B cell (primary cell): Measurements from ENCODE around the gene GZMB. TPM values are rescaled to one million over a fixed set of nuclear protein-coding genes. Genes with fewer than 3 reads are reported as not detected.

Experiments used
- ATAC-seq: fragments of 200-7000 bp; cut with Tn5 transposase; one replicate; pipeline ENCODE4 v1.10.0; 2021; ENCODE audit warnings: low read depth, mild to moderate bottlenecking, moderate number of reproducible peaks, moderate library complexity
- CTCF ChIA-PET: fragments of 350-600 bp; sonication (Branson Sonifier 250); formaldehyde crosslinking; loops from one replicate; lab custom pipeline; 2021; ENCODE audit warnings: antibody characterized with exemption, inconsistent platforms; lab: Charles Lee
- POLR2A ChIA-PET: fragments of 350-600 bp; sonication (Branson Sonifier 250); formaldehyde crosslinking; loops from one replicate; lab custom pipeline; 2021; ENCODE audit warnings: antibody characterized with exemption; lab: Charles Lee
- DNase-seq: peaks from one replicate; pipeline ENCODE4 v3.0.0; 2013
- H2AFZ ChIP-seq: 2 replicates; pipeline ENCODE4 v1.6.1; 2012; ENCODE audit warnings: mild to moderate bottlenecking, low read depth, low read length; ENCODE audit not compliant: insufficient read depth, poor library complexity, severe bottlenecking
- H3K27ac ChIP-seq, 2 donors: 1 replicate in 1 of 2; 2 replicates in 1 of 2; pipeline ENCODE4 v1.5.1; 2012 to 2013; ENCODE audit warnings: low read length in 2 of 2, mild to moderate bottlenecking in 2 of 2, moderate library complexity in 1 of 2
- H3K27me3 ChIP-seq, 4 experiments: fragments of 200-600 bp in 1 of 4; sonication (generic) in 1 of 4; replicated peaks in 1 of 4; 1 replicate in 2 of 4; 2 replicates in 2 of 4; pipeline versions ENCODE4 v1.6.1 to v1.7.0; 2013 to 2016; ENCODE audit warnings: low read length in 3 of 4, mild to moderate bottlenecking in 2 of 4, mixed read lengths in 1 of 4, moderate library complexity in 1 of 4; ENCODE audit not compliant: insufficient read depth in 4 of 4, control insufficient read depth in 3 of 4; ENCODE audit errors: control extremely low read depth in 1 of 4
- H3K36me3 ChIP-seq, 2 experiments: replicated peaks in 1 of 2; 1 replicate in 1 of 2; 2 replicates in 1 of 2; pipeline versions ENCODE4 v1.6.1 to v1.7.1; 2013; ENCODE audit warnings: low read length in 1 of 2; ENCODE audit not compliant: insufficient read depth in 2 of 2, control insufficient read depth in 1 of 2; ENCODE audit errors: control extremely low read depth in 1 of 2, extremely low read depth in 1 of 2
- H3K4me1 ChIP-seq, 2 donors: fragments of 200-600 bp in 1 of 2; sonication (generic) in 1 of 2; 1 replicate in 1 of 2; 2 replicates in 1 of 2; pipeline versions ENCODE4 v1.5.1 to v1.6.1; 2013 to 2017; ENCODE audit warnings: low read length in 2 of 2; ENCODE audit not compliant: control insufficient read depth in 2 of 2, insufficient read depth in 2 of 2
- H3K4me2 ChIP-seq: replicated peaks from 2 replicates; pipeline ENCODE3; 2012; ENCODE audit warnings: mild to moderate bottlenecking, low read depth, low read length; ENCODE audit not compliant: poor library complexity, severe bottlenecking
- H3K4me3 ChIP-seq, 5 experiments: fragments of 200-600 bp in 1 of 5; sonication (generic) in 1 of 5; 1 replicate in 3 of 5; 2 replicates in 2 of 5; pipeline versions ENCODE4 v1.5.1 to v1.7.0; 2011 to 2016; ENCODE audit warnings: low read length in 4 of 5, mild to moderate bottlenecking in 4 of 5, low read depth in 2 of 5, control low read depth in 1 of 5, moderate library complexity in 1 of 5; ENCODE audit not compliant: insufficient read depth in 1 of 5; ENCODE audit errors: control extremely low read depth in 1 of 5, extremely low read depth in 1 of 5
- H3K79me2 ChIP-seq: fragments of 200-600 bp; sonication (generic); one replicate; pipeline ENCODE4 v1.6.0; 2016; ENCODE audit warnings: low read length; ENCODE audit not compliant: control insufficient read depth, insufficient read depth
- H3K9ac ChIP-seq: fragments of 200-600 bp; sonication (generic); 2 replicates; pipeline ENCODE4 v1.6.1; 2017; ENCODE audit warnings: mild to moderate bottlenecking, low read length, moderate library complexity
- H3K9me3 ChIP-seq, 3 donors: one replicate each; pipeline versions ENCODE4 v1.6.1 to v1.7.1; 2013; ENCODE audit warnings: low read length in 2 of 3; ENCODE audit not compliant: control insufficient read depth in 2 of 3, insufficient read depth in 1 of 3; ENCODE audit errors: control extremely low read depth in 1 of 3
- H4K20me1 ChIP-seq: 2 replicates; pipeline ENCODE4 v1.6.0; 2012; ENCODE audit warnings: mild to moderate bottlenecking, low read length; ENCODE audit not compliant: insufficient read depth, control insufficient read depth, poor library complexity, severe bottlenecking
- H3K27ac Mint-ChIP-seq: one replicate; pipeline ENCODE4 v1.8.0; 2021; ENCODE audit warnings: mixed read lengths
- H3K27me3 Mint-ChIP-seq: one replicate; pipeline ENCODE4 v1.8.0; 2021; ENCODE audit warnings: mixed read lengths
- H3K4me1 Mint-ChIP-seq: one replicate; pipeline ENCODE4 v1.8.0; 2021; ENCODE audit warnings: mixed read lengths
- H3K4me3 Mint-ChIP-seq: one replicate; pipeline ENCODE4 v1.8.0; 2021; ENCODE audit warnings: mixed read lengths
- H3K9me3 Mint-ChIP-seq: one replicate; pipeline ENCODE4 v1.8.0; 2022; ENCODE audit warnings: mixed read lengths; ENCODE audit not compliant: insufficient read depth
- CTCF ChIP-seq: fragments of 200-600 bp; IDR thresholded peaks from one replicate; pipeline ENCODE4 v1.8.0; 2022; ENCODE audit warnings: antibody characterized with exemption, mild to moderate bottlenecking
- EZH2 ChIP-seq: IDR thresholded peaks from 2 replicates; pipeline ENCODE4 v1.6.1; 2012; ENCODE audit warnings: borderline replicate concordance, low read depth, mild to moderate bottlenecking, moderate library complexity, low read length; ENCODE audit not compliant: insufficient read depth, poor library complexity, severe bottlenecking
- WGBS: methylation state at CpG from one replicate; pipeline ENCODE4 v1.1.5; 2013; ENCODE audit warnings: missing lambda C conversion rate; ENCODE audit not compliant: insufficient coverage; 5-methylcytosine and 5-hydroxymethylcytosine counted together
- intact Hi-C: fragments of 100-400 bp; cut with micrococcal nuclease; formaldehyde crosslinking; loops from one replicate; pipeline ENCODE4 v1.10.0; 2022
- polyA plus RNA-seq: library from polyadenylated mRNA; depleted of rRNA; stranded (reverse); fragments of >200 nt; gene quantifications from 2 replicates; pipeline ENCODE4 v1.2.3, GENCODE V29; 2012
- total RNA-seq, 2 donors: library from RNA; stranded (reverse); fragments of 120-200 nt in 1 of 2; gene quantifications; 1 replicate in 1 of 2; 2 replicates in 1 of 2; pipeline versions ENCODE4 v1.2.3 to v1.2.4, GENCODE V29; 2013 to 2022

Gene GZMB
- total and polyA plus RNA-seq, 2 donors (not counting 1 experiment from before 2014, with no cell fraction given) = 0.88 to 1.5 TPM

GRCh38 chr14:24597403-24597802, 36.6 kb downstream of the GZMB start:
- TF ChIP-seq EZH2 = no peak
- TF ChIP-seq CTCF = no peak
- H3K27ac ChIP-seq = no peak overlapping the region
- Mint-ChIP-seq H3K27me3 (peaks cover 29% of the 10 kb centered on the region), H3K4me3 (no peak overlapping the region), H3K4me1 (no peaks in the 10 kb centered on the region), H3K9me3 (peaks cover 14% of the 10 kb centered on the region), H3K27ac (no peak overlapping the region)
- H3K27me3 ChIP-seq = peaks cover 0 to 9% (median 1%) of the 10 kb centered on the region in 4 experiments
- H2AFZ ChIP-seq = no peak overlapping the region
- H3K4me3 ChIP-seq = no peak overlapping the region
- H3K9me3 ChIP-seq = peaks cover 1 to 20% (median 16%) of the 10 kb centered on the region in 3 donors
- ChIA-PET POLR2A (no interaction called here), CTCF (no interaction called here)
- no peak overlapping the region for H3K9ac ChIP-seq
- no peaks in the 10 kb centered on the region for H3K4me1 ChIP-seq
- H3K4me2 ChIP-seq = no peak overlapping the region
- H4K20me1 ChIP-seq = no peaks in the 10 kb centered on the region
- no peaks in the 10 kb centered on the region for H3K79me2 ChIP-seq
- intact Hi-C loops = no loop called here
- DNase-seq (no peak), ATAC-seq (no peak)
- no peaks in the 10 kb centered on the region for H3K36me3 ChIP-seq

- H4K20me1 ChIP-seq = no peaks in the 10 kb centered on the region
- no peaks in the 10 kb centered on the region for H3K4me1 Mint-ChIP-seq
- POLR2A ChIA-PET = no interaction called here
These were observed 38.7 kb downstream of the GZMB start for GRCh38 chr14:24595073-24595808.

More at GRCh38 chr14:24595073-24595808, 38.7 kb downstream of the GZMB start:
- ATAC-seq = no peak
- 90% methylated on average over 3 of the region's 3 CpGs for WGBS
- Mint-ChIP-seq H3K9me3 (peaks cover 17% of the 10 kb centered on the region), H3K4me3 (no peak overlapping the region), H3K27me3 (peaks cover 36% of the 10 kb centered on the region), H3K27ac (no peak overlapping the region)
- H2AFZ ChIP-seq = no peak overlapping the region
- no peak overlapping the region for H3K4me3 ChIP-seq
- H3K4me1 ChIP-seq = no peaks in the 10 kb centered on the region
- CTCF ChIA-PET = interaction anchor here (1.0 to 1.9 kb wide), 2 partner anchors 11 to 12 kb away, joined by 3 to 10 read pairs; no protein-coding TSS in a partner anchor
- H3K4me2 ChIP-seq = no peak overlapping the region
- no peak for TF ChIP-seq CTCF
- TF ChIP-seq EZH2 = no peak
- H3K9me3 ChIP-seq = peaks cover 1 to 16% (median 16%) of the 10 kb centered on the region in 3 donors
- H3K79me2 ChIP-seq = no peaks in the 10 kb centered on the region
- intact Hi-C loops = no loop called here
- peaks cover 0 to 9% (median 1%) of the 10 kb centered on the region in 4 experiments for H3K27me3 ChIP-seq
- DNase-seq = no peak
- H3K27ac ChIP-seq = no peak overlapping the region
- H3K9ac ChIP-seq = no peak overlapping the region
- no peaks in the 10 kb centered on the region for H3K36me3 ChIP-seq
